Natural killer cell treated with Interleukin-12 subunit alpha and Interleukin-12 subunit beta and Interleukin-15 and Interleukin-18, amount 100 ng/mL, for 72 hours (primary cell): ENCODE data around the gene NTHL1. TPM values are rescaled to one million over a fixed set of nuclear protein-coding genes. Genes with fewer than 3 reads are reported as not detected.

ENCODE experiments used
- ATAC-seq, 2 donors: fragments of 150-1000 bp; cut with Tn5 transposase in 1 of 2; sonication (Bioruptor Pico), chemical (Tn5 transposase) in 1 of 2; 2 replicates each; pipeline ENCODE4 v1.10.0; 2021
- DNase-seq: peaks from one replicate; pipeline ENCODE4 v3.0.0; 2022; ENCODE audit warnings: low spot score
- H3K27ac Mint-ChIP-seq, 2 donors: 1 replicate in 1 of 2; 2 replicates in 1 of 2; pipeline ENCODE4 v1.8.0; 2022; ENCODE audit warnings: mixed read lengths in 2 of 2, mild to moderate bottlenecking in 1 of 2, moderate library complexity in 1 of 2
- H3K27me3 Mint-ChIP-seq, 2 donors: 1 replicate in 1 of 2; 2 replicates in 1 of 2; pipeline ENCODE4 v1.8.0; 2022; ENCODE audit warnings: mixed read lengths in 2 of 2
- H3K36me3 Mint-ChIP-seq: one replicate; pipeline ENCODE4 v1.8.0; 2022; ENCODE audit warnings: mixed read lengths
- H3K4me1 Mint-ChIP-seq, 2 donors: 1 replicate in 1 of 2; 2 replicates in 1 of 2; pipeline ENCODE4 v1.8.0; 2022; ENCODE audit warnings: low read depth in 2 of 2, mixed read lengths in 2 of 2, mild to moderate bottlenecking in 1 of 2
- H3K4me3 Mint-ChIP-seq: one replicate; pipeline ENCODE4 v1.8.0; 2022; ENCODE audit warnings: mixed read lengths
- H3K9me3 Mint-ChIP-seq: 2 replicates; pipeline ENCODE4 v1.8.0; 2022; ENCODE audit warnings: mixed read lengths
- total RNA-seq, 2 donors: library from RNA; stranded (reverse); gene quantifications; one replicate each; pipeline ENCODE4 v1.2.3, GENCODE V29; 2022

The NTHL1 gene
- total RNA-seq, 2 donors from 2014 or later, result 12.6 to 40.9 TPM

GRCh38 chr16:2079311-2079800, 31.7 kb upstream of the NTHL1 start:
- Mint-ChIP-seq H3K27ac (no peak overlapping the region), H3K4me3 (no peak overlapping the region), H3K27me3 (no peaks in the 10 kb centered on the region), H3K36me3 (no peaks in the 10 kb centered on the region), H3K4me1 (peaks cover 0 to 4% of the 10 kb centered on the region in 2 donors), H3K9me3 (no peaks in the 10 kb centered on the region)
- DNase-seq (no peak), ATAC-seq (no peak)

DNA sequence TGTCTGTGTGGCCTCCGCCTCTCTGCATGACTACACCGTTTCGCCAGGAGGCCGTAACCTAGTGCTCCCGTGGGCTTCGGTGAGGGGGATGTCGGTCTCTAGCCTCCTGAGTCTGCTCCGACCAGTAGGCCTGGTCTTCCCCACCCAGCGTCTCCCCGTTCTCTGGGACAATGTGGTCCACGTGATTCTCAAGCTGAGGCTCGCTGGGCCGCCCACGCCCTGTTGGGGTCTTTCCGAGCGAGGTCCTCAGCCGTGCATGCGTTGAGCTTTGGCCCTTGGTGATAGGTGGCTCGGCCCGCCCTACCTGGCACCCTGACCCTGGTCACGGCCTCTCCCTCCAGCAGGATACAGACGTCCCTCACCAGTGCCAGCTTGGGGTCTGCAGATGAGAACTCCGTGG, 31.1 kb upstream of the NTHL1 start:
- Mint-ChIP-seq H3K27ac (no peak overlapping the region), H3K4me3 (no peak overlapping the region), H3K36me3 (no peaks in the 10 kb centered on the region), H3K9me3 (no peaks in the 10 kb centered on the region), H3K27me3 (no peaks in the 10 kb centered on the region), H3K4me1 (peaks cover 0 to 4% of the 10 kb centered on the region in 2 donors)
- ATAC-seq (no peak), DNase-seq (no peak)

- no peak overlapping the region for H3K4me3 Mint-ChIP-seq
- DNase-seq, result no peak
- H3K27me3 Mint-ChIP-seq, result no peaks in the 10 kb centered on the region
- ATAC-seq, result no peak
- no peaks in the 10 kb centered on the region for H3K36me3 Mint-ChIP-seq
- H3K4me1 Mint-ChIP-seq, result peaks cover 0 to 4% of the 10 kb centered on the region in 2 donors
- H3K9me3 Mint-ChIP-seq, result no peaks in the 10 kb centered on the region
- H3K27ac Mint-ChIP-seq, result no peak overlapping the region
Measured at GRCh38 chr16:2078096-2078495, 30.5 kb upstream of the NTHL1 start.

GRCh38 chr16:2077696-2078095, 30.1 kb upstream of the NTHL1 start:
- Mint-ChIP-seq H3K27me3 (no peaks in the 10 kb centered on the region), H3K4me1 (peaks cover 0 to 4% of the 10 kb centered on the region in 2 donors), H3K36me3 (no peaks in the 10 kb centered on the region), H3K4me3 (no peak overlapping the region), H3K27ac (no peak overlapping the region), H3K9me3 (no peaks in the 10 kb centered on the region)
- DNase-seq (no peak), ATAC-seq (no peak)

DNA sequence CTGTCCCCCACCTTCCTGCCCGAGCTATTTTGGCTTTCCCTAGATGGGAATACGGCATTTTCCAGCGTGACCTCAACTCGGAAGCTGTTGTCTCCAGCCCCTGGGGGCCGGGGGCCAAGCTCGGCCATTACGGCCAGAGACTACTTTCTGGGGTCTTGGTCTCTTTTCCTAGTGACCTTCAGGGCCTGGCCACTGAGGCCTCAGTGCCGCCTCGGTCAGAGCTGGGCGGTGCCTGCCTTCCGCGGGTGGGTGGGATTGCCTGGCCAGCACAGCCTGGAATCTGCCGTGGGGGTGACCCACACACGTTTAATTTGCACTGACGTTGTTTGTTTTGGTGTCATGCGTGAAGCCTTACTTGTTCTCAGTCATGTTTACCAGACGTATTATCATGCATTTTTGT, 29.4 kb upstream of the NTHL1 start:
- no peak overlapping the region for H3K27ac Mint-ChIP-seq
- H3K4me1 Mint-ChIP-seq, result no peaks in the 10 kb centered on the region
- H3K4me3 Mint-ChIP-seq, result no peak overlapping the region
- no peaks in the 10 kb centered on the region for H3K9me3 Mint-ChIP-seq
- ATAC-seq, result no peak
- H3K36me3 Mint-ChIP-seq, result no peaks in the 10 kb centered on the region
- no peaks in the 10 kb centered on the region for H3K27me3 Mint-ChIP-seq
- DNase-seq, result no peak

GRCh38 chr16:2076072-2076865, 28.6 kb upstream of the NTHL1 start:
- H3K36me3 Mint-ChIP-seq, result no peaks in the 10 kb centered on the region
- no peaks in the 10 kb centered on the region for H3K4me1 Mint-ChIP-seq
- H3K27me3 Mint-ChIP-seq, result no peaks in the 10 kb centered on the region
- ATAC-seq (no peak), DNase-seq (no peak)
- H3K9me3 Mint-ChIP-seq, result no peaks in the 10 kb centered on the region
- H3K27ac Mint-ChIP-seq, result no peak overlapping the region
- no peak overlapping the region for H3K4me3 Mint-ChIP-seq

DNA sequence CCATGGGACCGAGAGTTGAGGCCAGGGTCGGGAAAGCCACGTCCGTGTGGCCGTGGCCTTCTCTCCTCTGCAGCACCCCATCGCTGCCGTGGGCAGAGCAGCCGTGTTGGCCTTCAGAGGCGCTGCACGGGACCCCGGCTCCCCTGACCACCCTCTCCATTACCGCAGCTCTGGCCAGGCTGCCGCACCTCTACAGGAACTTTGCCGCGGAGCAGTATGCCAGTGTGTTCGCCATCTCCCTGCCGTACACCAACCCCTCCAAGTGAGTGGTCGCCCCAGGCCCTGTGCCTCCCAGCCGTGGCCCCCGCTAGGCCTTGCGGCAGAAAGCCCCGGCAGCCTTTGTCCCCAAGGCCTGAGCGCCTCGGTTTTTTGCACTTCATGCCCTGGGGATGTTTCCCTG, 28.0 kb upstream of the NTHL1 start:
- Mint-ChIP-seq H3K27me3 (no peaks in the 10 kb centered on the region), H3K9me3 (no peaks in the 10 kb centered on the region), H3K27ac (no peak overlapping the region), H3K4me3 (no peak overlapping the region), H3K4me1 (no peaks in the 10 kb centered on the region), H3K36me3 (no peaks in the 10 kb centered on the region)
- DNase-seq (no peak), ATAC-seq (no peak)

- Mint-ChIP-seq H3K4me1 (peaks cover 0 to 3% of the 10 kb centered on the region in 2 donors), H3K4me3 (no peak overlapping the region), H3K9me3 (no peaks in the 10 kb centered on the region), H3K27ac (no peak overlapping the region), H3K27me3 (no peaks in the 10 kb centered on the region), H3K36me3 (no peaks in the 10 kb centered on the region)
- ATAC-seq (no peak), DNase-seq (no peak)
Measured at GRCh38 chr16:2074071-2074470, 26.4 kb upstream of the NTHL1 start.

DNA sequence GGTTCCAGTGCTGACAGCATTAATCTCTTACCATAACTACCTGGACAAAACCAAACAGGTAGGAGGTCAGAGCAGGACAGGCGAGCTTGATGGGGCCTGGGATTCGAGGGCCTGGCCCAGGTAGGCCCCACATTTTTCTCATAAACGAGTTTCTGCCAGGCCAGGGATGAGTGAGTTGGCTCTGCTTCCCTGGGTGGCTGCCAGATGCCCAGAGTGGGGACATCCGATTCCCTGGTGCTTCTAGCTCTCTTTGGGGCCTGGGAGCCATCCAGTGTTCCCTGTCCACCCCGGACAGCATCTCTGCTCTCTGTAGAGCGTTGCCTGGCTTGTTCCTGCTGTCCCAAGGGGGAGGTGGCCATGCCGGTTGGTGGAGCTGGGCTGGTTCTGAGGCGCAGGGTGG, 25.3 kb upstream of the NTHL1 start:
- Mint-ChIP-seq H3K27ac (no peak overlapping the region), H3K4me1 (peaks cover 0 to 3% of the 10 kb centered on the region in 2 donors), H3K4me3 (no peak overlapping the region), H3K36me3 (no peaks in the 10 kb centered on the region), H3K9me3 (no peaks in the 10 kb centered on the region), H3K27me3 (no peaks in the 10 kb centered on the region)
- DNase-seq (no peak), ATAC-seq (no peak)

DNA sequence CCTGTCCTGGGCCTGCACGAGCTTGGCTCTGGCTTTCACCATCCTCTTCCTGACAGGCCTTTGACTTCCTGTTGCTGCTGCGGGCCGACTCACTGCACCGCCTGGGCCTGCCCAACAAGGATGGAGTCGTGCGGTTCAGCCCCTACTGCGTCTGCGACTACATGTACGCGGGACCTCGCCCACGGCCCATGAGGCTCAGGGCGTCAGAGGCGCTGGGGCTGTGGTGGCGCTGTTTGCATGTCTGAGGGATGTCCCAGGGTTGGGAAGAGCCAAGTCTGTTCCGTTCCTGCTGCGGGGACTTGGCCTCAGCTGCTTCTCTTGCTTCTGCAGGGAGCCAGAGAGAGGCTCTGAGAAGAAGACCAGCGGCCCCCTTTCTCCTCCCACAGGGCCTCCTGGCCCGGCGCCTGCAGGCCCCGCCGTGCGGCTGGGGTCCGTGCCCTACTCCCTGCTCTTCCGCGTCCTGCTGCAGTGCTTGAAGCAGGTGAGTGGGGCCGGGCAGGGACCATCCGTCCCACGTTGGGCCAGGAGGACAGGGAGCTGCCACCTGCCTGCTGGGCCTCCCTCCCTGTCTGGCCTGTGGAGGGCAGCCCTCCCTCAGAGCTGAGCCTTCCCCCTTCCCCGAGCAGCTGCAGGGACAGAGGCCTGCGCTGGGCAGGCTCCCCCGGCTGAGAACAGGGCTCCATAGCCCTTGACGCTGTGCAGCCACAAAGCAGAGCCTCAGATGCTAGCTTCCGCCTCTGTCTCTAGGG, 24.0 kb upstream of the NTHL1 start:
- Mint-ChIP-seq H3K36me3 (no peaks in the 10 kb centered on the region), H3K27me3 (no peaks in the 10 kb centered on the region), H3K4me1 (peaks cover 0 to 3% of the 10 kb centered on the region in 2 donors), H3K9me3 (no peaks in the 10 kb centered on the region), H3K27ac (no peak overlapping the region), H3K4me3 (no peak overlapping the region)
- DNase-seq, result no peak
- ATAC-seq, result no peak

DNA sequence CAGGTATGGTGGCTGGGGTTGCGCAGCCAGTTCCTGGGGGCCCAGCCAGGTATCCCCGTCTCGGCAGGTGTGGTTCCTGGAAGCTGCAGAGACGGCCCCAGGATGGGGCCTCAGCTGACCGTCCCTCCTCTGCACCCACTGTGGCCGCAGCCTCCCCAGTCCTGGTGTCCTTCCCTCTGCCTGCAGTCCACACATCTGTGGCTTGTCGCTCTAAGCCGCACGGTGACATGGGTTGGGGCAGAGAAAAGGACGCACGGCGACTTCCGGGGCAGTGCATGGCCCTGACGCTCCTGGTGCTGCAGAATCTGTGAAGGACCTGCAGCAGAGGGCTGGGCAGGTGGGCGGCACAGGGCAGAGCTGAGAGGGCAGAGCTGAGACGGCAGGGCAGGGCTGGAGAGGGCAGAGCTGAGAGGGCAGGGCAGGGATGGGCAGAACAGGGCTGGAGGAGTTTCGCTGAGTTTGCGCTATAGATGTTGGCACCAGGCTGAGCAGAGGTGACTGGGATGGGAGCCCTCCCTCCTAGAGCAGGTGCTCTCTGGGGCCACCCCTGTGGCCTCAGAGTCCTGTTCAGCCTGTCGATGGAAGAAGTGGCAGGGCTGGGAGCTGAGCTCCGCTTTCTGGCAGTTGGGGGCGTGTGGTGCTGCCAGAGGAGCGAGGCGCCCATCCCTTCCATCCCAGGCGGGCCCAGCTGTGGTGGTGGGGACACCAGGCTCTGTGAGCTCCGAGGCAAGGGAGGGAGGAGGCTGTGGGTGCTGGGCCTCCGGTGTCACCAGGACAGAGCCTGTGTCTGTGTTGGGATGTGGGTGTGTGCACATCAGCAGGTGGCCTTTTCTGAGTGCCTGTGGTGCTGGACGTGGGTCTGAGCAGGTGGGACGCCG, 23.2 kb upstream of the NTHL1 start:
- peaks cover 4% of the 10 kb centered on the region for H3K36me3 Mint-ChIP-seq
- peaks cover 3 to 8% of the 10 kb centered on the region in 2 donors for H3K4me1 Mint-ChIP-seq
- H3K9me3 Mint-ChIP-seq, result no peaks in the 10 kb centered on the region
- ATAC-seq (peak in 1 of 2 donors; percentile 12), DNase-seq (no peak)
- H3K27me3 Mint-ChIP-seq, result no peaks in the 10 kb centered on the region
- no peak overlapping the region for H3K27ac Mint-ChIP-seq
- no peak overlapping the region for H3K4me3 Mint-ChIP-seq

DNA sequence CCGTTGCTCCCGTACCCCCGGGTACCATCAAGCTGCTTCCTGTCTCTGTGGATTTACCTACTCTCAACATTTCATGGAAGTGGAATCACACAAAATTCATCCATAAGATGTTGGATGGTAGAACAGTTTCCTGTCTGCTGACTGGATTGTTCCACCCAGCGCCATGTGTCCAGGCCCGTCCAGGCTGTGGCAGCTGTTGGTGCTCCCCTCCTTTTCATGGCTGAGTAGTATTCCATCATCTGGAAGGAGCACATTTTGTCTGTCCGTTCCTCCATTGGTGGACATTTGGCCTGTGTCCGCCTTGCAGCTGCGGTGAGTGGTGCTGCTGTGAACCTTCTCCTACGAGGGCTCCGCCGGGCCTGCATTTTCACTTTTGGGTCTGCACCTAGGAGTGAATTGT, 18.5 kb upstream of the NTHL1 start:
- H3K4me1 Mint-ChIP-seq, result peaks cover 3 to 8% of the 10 kb centered on the region in 2 donors
- H3K36me3 Mint-ChIP-seq, result peaks cover 4% of the 10 kb centered on the region
- no peak for ATAC-seq
- no peak overlapping the region for H3K27ac Mint-ChIP-seq
- no peak for DNase-seq
- no peaks in the 10 kb centered on the region for H3K27me3 Mint-ChIP-seq
- H3K9me3 Mint-ChIP-seq, result no peaks in the 10 kb centered on the region
- no peak overlapping the region for H3K4me3 Mint-ChIP-seq

GRCh38 chr16:2064368-2064945, 16.8 kb upstream of the NTHL1 start:
- peaks cover 3 to 5% of the 10 kb centered on the region in 2 donors for H3K4me1 Mint-ChIP-seq
- peaks cover 4% of the 10 kb centered on the region for H3K36me3 Mint-ChIP-seq
- ATAC-seq, result no peak
- no peak for DNase-seq
- no peak overlapping the region for H3K27ac Mint-ChIP-seq
- no peaks in the 10 kb centered on the region for H3K9me3 Mint-ChIP-seq
- no peaks in the 10 kb centered on the region for H3K27me3 Mint-ChIP-seq
- H3K4me3 Mint-ChIP-seq, result no peak overlapping the region
